Measurements from ENCODE around the gene RADIL.

DNA sequence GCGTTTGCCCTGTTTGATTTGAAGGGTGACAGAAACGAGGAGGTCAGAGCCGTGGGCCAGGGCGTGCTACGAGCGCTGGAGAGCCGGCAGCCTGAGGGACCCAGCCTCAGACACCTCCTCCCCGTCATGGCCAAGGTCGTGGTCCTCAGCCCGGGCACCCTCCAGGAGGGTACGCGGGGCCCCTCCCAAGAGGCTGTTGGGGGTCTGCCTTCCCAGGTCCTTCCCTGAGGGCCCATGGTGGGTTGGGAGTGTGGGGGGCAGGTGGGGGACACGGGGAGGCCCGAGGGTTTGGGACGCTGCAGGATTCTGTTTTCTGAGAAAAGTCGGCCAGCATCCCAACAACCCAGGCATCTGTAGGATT, 100.2 kb downstream of the RADIL start:
- TF ChIP-seq CTCF (IDR thresholded peaks at IDR 0.05) (no peak), POLR2A (IDR thresholded peaks at IDR 0.05) (no peak), POLR2AphosphoS5 (IDR thresholded peaks at IDR 0.05) (no peak)

All from stomach (tissue), 4 donors.